HEK293 (cell line): ENCODE results near the gene LDHD.

Experiments
- BCL11A ChIP-seq: fragments of 450-650 bp; formaldehyde crosslinking; IDR thresholded peaks from 2 replicates; pipeline ENCODE4 v1.5.1; 2016; ENCODE audit warnings: low read depth, missing biosample characterization, missing genetic modification characterization
- CTCF ChIP-seq: fragments of 450-650 bp; formaldehyde crosslinking; IDR thresholded peaks from 2 replicates; pipeline ENCODE4 v1.5.1; 2016; ENCODE audit warnings: missing biosample characterization, missing genetic modification characterization
- ZBTB20 ChIP-seq: fragments of 450-650 bp; formaldehyde crosslinking; IDR thresholded peaks from 2 replicates; pipeline ENCODE4 v1.5.1; 2016; ENCODE audit warnings: missing biosample characterization, missing genetic modification characterization
- ZNF175 ChIP-seq: fragments of 450-650 bp; formaldehyde crosslinking; IDR thresholded peaks from 2 replicates; pipeline ENCODE4 v1.5.1; 2016; ENCODE audit warnings: missing biosample characterization, missing genetic modification characterization
- ZNF221 ChIP-seq: fragments of 450-650 bp; formaldehyde crosslinking; IDR thresholded peaks from 2 replicates; pipeline ENCODE4 v1.5.1; 2017; ENCODE audit warnings: missing biosample characterization, missing genetic modification characterization, borderline replicate concordance
- ZNF510 ChIP-seq: fragments of 450-650 bp; formaldehyde crosslinking; IDR thresholded peaks from 2 replicates; pipeline ENCODE4 v1.5.1; 2018; ENCODE audit warnings: mild to moderate bottlenecking, missing genetic modification characterization, missing biosample characterization; ENCODE audit not compliant: insufficient replicate concordance
- ZNF518A ChIP-seq: fragments of 450-650 bp; formaldehyde crosslinking; conservative IDR thresholded peaks from 2 replicates; pipeline ENCODE4 v1.5.1; 2016; ENCODE audit warnings: low read depth, missing biosample characterization, missing genetic modification characterization
- ZNF560 ChIP-seq: fragments of 450-650 bp; formaldehyde crosslinking; IDR thresholded peaks from 2 replicates; pipeline ENCODE4 v1.5.1; 2017; ENCODE audit warnings: missing biosample characterization, missing genetic modification characterization, borderline replicate concordance
- ZNF670 ChIP-seq: fragments of 450-650 bp; formaldehyde crosslinking; IDR thresholded peaks from 2 replicates; pipeline ENCODE4 v1.5.1; 2016; ENCODE audit warnings: missing biosample characterization, missing genetic modification characterization, low read depth
- TF ChIP-seq, protein P1 (sequence below): fragments of 450-650 bp; formaldehyde crosslinking; optimal IDR thresholded peaks from 2 replicates; pipeline ENCODE3; 2016; ENCODE audit warnings: missing biosample characterization, mild to moderate bottlenecking, missing genetic modification characterization
- TF ChIP-seq, protein P2 (sequence below): fragments of 450-650 bp; formaldehyde crosslinking; IDR thresholded peaks from 2 replicates; pipeline ENCODE4 v1.5.1; 2016; ENCODE audit warnings: missing biosample characterization, missing genetic modification characterization
- TF ChIP-seq, protein P3 (sequence below): fragments of 450-650 bp; formaldehyde crosslinking; conservative IDR thresholded peaks from 2 replicates; pipeline ENCODE4 v1.5.1; 2016; ENCODE audit warnings: low read depth, missing biosample characterization, missing genetic modification characterization

DNA sequence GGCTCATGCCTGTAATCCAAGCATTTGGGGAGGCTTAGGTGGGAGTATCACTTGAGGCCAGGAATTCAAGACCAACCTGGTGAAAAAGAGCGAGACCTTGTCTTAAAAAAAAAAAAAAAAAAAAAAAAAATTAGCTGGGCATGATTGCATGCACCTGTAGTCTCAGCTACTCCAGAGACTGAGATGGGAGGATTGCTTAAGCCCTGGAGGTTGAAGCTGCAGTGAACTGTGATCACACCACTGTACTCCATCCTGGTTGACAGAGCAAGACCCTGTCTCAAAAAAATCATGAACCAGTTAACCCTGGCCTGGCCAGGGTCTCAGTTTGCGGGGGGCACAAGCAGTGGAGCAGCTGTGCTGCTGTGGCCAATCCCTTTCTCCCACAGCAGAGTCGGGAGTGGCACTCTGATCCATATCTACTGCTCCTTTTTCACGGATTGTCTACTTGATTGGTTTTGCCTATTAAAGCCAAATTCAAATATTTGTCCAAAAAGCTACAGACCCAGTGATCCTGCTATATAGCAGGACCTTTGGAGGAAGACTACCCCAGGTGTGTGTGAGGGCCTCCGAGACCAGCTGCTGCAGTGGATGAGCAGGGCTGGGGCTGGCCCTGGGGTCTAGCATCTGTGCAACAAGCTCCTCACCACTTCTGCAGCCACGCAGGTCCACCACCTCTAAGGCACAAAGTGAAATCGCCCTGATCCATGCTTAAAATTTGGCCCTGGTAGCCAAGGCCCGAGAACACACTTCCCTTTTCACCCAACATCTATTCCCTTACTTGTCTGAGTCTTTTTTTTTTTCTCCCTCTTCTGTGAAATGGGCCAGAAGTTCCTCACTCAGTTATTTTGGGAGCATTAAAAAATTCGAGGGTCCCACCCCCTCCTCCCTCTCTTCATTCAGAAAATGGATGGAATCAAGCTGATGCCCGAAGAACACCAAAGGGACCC lies 48.2 kb downstream of the LDHD start:
- TF ChIP-seq CTCF (tag by site-specific recombination) (no peak), ZNF175 (no peak), BCL11A (tag by site-specific recombination) (no peak), ZNF221 (tag by site-specific recombination) (no peak), ZNF560 (tag by site-specific recombination) (no peak), ZNF510 (tag by site-specific recombination) (no peak), ZNF518A (tag by site-specific recombination) (no peak), ZNF670 (tag by site-specific recombination) (no peak), ZBTB20 (tag by site-specific recombination) (no peak)
- TF ChIP-seq, protein P1, sequence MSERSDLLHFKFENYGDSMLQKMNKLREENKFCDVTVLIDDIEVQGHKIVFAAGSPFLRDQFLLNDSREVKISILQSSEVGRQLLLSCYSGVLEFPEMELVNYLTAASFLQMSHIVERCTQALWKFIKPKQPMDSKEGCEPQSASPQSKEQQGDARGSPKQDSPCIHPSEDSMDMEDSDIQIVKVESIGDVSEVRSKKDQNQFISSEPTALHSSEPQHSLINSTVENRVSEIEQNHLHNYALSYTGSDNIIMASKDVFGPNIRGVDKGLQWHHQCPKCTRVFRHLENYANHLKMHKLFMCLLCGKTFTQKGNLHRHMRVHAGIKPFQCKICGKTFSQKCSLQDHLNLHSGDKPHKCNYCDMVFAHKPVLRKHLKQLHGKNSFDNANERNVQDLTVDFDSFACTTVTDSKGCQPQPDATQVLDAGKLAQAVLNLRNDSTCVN (tag by site-specific recombination) = no peak
- TF ChIP-seq, protein P2, sequence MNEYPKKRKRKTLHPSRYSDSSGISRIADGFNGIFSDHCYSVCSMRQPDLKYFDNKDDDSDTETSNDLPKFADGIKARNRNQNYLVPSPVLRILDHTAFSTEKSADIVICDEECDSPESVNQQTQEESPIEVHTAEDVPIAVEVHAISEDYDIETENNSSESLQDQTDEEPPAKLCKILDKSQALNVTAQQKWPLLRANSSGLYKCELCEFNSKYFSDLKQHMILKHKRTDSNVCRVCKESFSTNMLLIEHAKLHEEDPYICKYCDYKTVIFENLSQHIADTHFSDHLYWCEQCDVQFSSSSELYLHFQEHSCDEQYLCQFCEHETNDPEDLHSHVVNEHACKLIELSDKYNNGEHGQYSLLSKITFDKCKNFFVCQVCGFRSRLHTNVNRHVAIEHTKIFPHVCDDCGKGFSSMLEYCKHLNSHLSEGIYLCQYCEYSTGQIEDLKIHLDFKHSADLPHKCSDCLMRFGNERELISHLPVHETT = no peak
- TF ChIP-seq, protein P3, sequence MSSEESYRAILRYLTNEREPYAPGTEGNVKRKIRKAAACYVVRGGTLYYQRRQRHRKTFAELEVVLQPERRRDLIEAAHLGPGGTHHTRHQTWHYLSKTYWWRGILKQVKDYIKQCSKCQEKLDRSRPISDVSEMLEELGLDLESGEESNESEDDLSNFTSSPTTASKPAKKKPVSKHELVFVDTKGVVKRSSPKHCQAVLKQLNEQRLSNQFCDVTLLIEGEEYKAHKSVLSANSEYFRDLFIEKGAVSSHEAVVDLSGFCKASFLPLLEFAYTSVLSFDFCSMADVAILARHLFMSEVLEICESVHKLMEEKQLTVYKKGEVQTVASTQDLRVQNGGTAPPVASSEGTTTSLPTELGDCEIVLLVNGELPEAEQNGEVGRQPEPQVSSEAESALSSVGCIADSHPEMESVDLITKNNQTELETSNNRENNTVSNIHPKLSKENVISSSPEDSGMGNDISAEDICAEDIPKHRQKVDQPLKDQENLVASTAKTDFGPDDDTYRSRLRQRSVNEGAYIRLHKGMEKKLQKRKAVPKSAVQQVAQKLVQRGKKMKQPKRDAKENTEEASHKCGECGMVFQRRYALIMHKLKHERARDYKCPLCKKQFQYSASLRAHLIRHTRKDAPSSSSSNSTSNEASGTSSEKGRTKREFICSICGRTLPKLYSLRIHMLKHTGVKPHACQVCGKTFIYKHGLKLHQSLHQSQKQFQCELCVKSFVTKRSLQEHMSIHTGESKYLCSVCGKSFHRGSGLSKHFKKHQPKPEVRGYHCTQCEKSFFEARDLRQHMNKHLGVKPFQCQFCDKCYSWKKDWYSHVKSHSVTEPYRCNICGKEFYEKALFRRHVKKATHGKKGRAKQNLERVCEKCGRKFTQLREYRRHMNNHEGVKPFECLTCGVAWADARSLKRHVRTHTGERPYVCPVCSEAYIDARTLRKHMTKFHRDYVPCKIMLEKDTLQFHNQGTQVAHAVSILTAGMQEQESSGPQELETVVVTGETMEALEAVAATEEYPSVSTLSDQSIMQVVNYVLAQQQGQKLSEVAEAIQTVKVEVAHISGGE (tag by site-specific recombination) = no peak
